DOHH2 (cell line): Measurements from ENCODE around the gene DCP1B.

Source experiments
- CTCF ChIP-seq: fragments of 200-600 bp; sonication (generic); IDR thresholded peaks from one replicate; pipeline ENCODE4 v1.5.1; 2014; ENCODE audit warnings: antibody characterized with exemption, mild to moderate bottlenecking, low read depth, low read length; ENCODE audit not compliant: poor library complexity, severe bottlenecking
- EZH2phosphoT487 ChIP-seq: fragments of 200-600 bp; sonication (generic); IDR thresholded peaks from 2 replicates; pipeline ENCODE4 v1.6.1; 2017; ENCODE audit warnings: borderline replicate concordance, mild to moderate bottlenecking, antibody characterized with exemption, low read length, moderate library complexity, mixed read lengths

- TF ChIP-seq CTCF (no peak), EZH2phosphoT487 (no peak)
Measured at GRCh38 chr12:1906579-1906978, 97.7 kb downstream of the DCP1B start.
